Ectodermal cell (in vitro differentiated cells): ENCODE data around the gene CDH24.

Source experiments
- H3K27ac ChIP-seq: 2 replicates; pipeline ENCODE4 v1.7.0; 2013; ENCODE audit warnings: mild to moderate bottlenecking, low read depth, low read length; ENCODE audit not compliant: insufficient read depth, poor library complexity, severe bottlenecking
- H3K27me3 ChIP-seq: 2 replicates; pipeline ENCODE4 v1.7.0; 2013; ENCODE audit warnings: mild to moderate bottlenecking, low read length; ENCODE audit not compliant: insufficient read depth, control insufficient read depth, poor library complexity, severe bottlenecking
- H3K36me3 ChIP-seq: one replicate; pipeline ENCODE4 v1.7.0; 2013; ENCODE audit warnings: low read length; ENCODE audit not compliant: control insufficient read depth, insufficient read depth
- H3K4me1 ChIP-seq: one replicate; pipeline ENCODE4 v1.7.0; 2013; ENCODE audit warnings: low read length; ENCODE audit not compliant: control insufficient read depth, insufficient read depth
- H3K4me3 ChIP-seq: 2 replicates; pipeline ENCODE4 v1.7.0; 2013; ENCODE audit warnings: low read depth, low read length, control low read depth; ENCODE audit not compliant: insufficient read depth
- H3K9me3 ChIP-seq: 2 replicates; pipeline ENCODE4 v1.7.0; 2013; ENCODE audit warnings: mild to moderate bottlenecking, low read length, moderate library complexity; ENCODE audit not compliant: control insufficient read depth
- WGBS, 2 experiments: methylation state at CpG; one replicate each; pipeline ENCODE4 v1.1.7; 2013; ENCODE audit warnings: missing lambda C conversion rate in 2 of 2; 5-methylcytosine and 5-hydroxymethylcytosine counted together

The CDH24 gene

GRCh38 chr14:23074906-23075305, 17.6 kb upstream of the CDH24 start:
- 95 to 100% methylated on average over 1 of the region's 1 CpG for WGBS, 2 experiments

GRCh38 chr14:23071921-23072539, 14.7 kb upstream of the CDH24 start:
- peaks cover 35% of the 10 kb centered on the region for H3K4me1 ChIP-seq
- H3K27me3 ChIP-seq: no peaks in the 10 kb centered on the region
- H3K4me3 ChIP-seq: peak overlapping the region; percentile 63
- H3K27ac ChIP-seq: peak overlapping the region; percentile 74
- peaks cover 34% of the 10 kb centered on the region for H3K36me3 ChIP-seq
- 58 to 88% methylated on average over 3 to 5 of the region's 5 CpGs for WGBS, 2 experiments
- no peaks in the 10 kb centered on the region for H3K9me3 ChIP-seq

More at GRCh38 chr14:23074906-23075305, 17.6 kb upstream of the CDH24 start:
- Histone ChIP-seq H3K27ac (no peak overlapping the region), H3K9me3 (no peaks in the 10 kb centered on the region), H3K27me3 (no peaks in the 10 kb centered on the region), H3K4me3 (no peak overlapping the region), H3K36me3 (peaks cover 38% of the 10 kb centered on the region), H3K4me1 (peaks cover 9% of the 10 kb centered on the region)

DNA sequence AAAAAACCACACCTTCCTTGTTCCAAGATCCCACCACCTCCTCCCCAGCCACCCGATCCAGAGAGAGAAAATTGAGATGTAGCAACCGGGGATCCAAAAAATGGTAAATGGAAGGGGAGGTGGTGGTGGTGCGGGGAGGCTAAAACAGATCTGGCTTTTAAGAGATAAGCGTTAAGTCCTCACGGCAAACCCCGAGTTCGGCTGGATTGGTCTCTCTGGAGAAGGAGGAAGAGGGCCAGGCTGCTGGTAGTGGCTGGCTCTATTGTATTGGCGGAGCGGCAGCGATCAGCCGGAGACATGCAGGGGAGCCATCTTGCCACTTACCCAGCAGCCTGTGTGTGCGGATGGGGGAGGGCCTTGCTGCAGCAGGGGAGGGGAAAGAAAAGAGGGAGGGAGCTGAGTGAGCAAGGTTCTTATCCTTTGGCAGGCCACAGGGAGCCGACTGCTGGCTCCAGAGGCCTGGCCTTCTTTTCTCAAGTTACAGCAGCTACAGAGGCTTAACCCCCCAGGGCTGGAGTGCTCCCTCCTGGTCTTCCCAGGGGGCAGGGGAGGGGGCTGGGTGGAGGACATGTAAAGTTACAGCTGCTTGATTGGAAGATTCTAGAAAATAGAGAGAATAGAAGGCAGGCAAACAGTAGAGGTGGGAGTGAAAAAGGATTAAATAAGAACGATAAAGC, 14.1 kb upstream of the CDH24 start:
- H3K27me3 ChIP-seq: no peaks in the 10 kb centered on the region
- peaks cover 37% of the 10 kb centered on the region for H3K4me1 ChIP-seq
- peak overlapping the region; percentile 63 for H3K4me3 ChIP-seq
- H3K9me3 ChIP-seq: no peaks in the 10 kb centered on the region
- peak overlapping the region; percentile 79 for H3K27ac ChIP-seq
- H3K36me3 ChIP-seq: peaks cover 33% of the 10 kb centered on the region
- 2 to 3% methylated on average over 13 to 14 of the region's 14 CpGs for WGBS, 2 experiments

- Histone ChIP-seq H3K27me3 (no peaks in the 10 kb centered on the region), H3K9me3 (no peaks in the 10 kb centered on the region), H3K36me3 (peaks cover 32% of the 10 kb centered on the region), H3K27ac (peak overlapping the region; percentile 64), H3K4me3 (peak overlapping the region; percentile 63), H3K4me1 (peaks cover 40% of the 10 kb centered on the region)
- WGBS, 2 experiments: 7 to 11% methylated on average over 9 to 10 of the region's 10 CpGs
Measured at GRCh38 chr14:23070262-23071129, 13.2 kb upstream of the CDH24 start.

DNA sequence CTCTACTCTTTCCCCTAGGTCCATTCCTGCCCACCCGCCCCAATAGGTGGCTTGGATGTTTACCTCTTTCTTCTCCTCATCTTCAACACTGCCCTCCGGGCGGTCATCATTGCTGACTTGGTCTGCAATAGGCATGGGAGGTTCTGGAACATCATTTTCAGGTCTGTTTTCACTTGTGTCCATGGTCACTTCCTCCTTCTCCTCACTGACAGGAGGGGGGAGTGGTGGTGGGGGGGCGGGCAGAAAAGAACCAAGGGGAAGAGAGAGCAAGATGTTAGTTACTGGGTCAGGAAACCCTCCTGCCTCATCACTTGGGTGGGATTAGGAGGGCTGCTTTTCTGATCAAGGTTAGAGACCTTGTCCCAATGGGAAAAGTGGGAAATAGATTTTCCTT, 12.1 kb upstream of the CDH24 start:
- H3K27me3 ChIP-seq: no peaks in the 10 kb centered on the region
- H3K9me3 ChIP-seq: no peaks in the 10 kb centered on the region
- H3K36me3 ChIP-seq: peaks cover 42% of the 10 kb centered on the region
- WGBS, 2 experiments: 58 to 77% methylated on average over 1 to 4 of the region's 4 CpGs
- peak overlapping the region; percentile 18 for H3K4me3 ChIP-seq
- H3K4me1 ChIP-seq: peaks cover 40% of the 10 kb centered on the region
- peak overlapping the region; percentile 46 for H3K27ac ChIP-seq

- Histone ChIP-seq H3K9me3 (no peaks in the 10 kb centered on the region), H3K4me1 (peaks cover 40% of the 10 kb centered on the region), H3K36me3 (peaks cover 46% of the 10 kb centered on the region), H3K27ac (peak overlapping the region; percentile 46), H3K4me3 (peak overlapping the region; percentile 18), H3K27me3 (no peaks in the 10 kb centered on the region)
- 32 to 33% methylated on average over 8 of the region's 8 CpGs for WGBS, 2 experiments
Measured at GRCh38 chr14:23068789-23069412, 11.6 kb upstream of the CDH24 start.

- no peak overlapping the region for H3K27ac ChIP-seq
- H3K4me1 ChIP-seq: peaks cover 40% of the 10 kb centered on the region
- no peaks in the 10 kb centered on the region for H3K27me3 ChIP-seq
- 92 to 94% methylated on average over 14 of the region's 14 CpGs for WGBS, 2 experiments
- peak overlapping the region; percentile 18 for H3K4me3 ChIP-seq
- no peaks in the 10 kb centered on the region for H3K9me3 ChIP-seq
- peaks cover 52% of the 10 kb centered on the region for H3K36me3 ChIP-seq
Measured at GRCh38 chr14:23067847-23068788, 10.8 kb upstream of the CDH24 start.

DNA sequence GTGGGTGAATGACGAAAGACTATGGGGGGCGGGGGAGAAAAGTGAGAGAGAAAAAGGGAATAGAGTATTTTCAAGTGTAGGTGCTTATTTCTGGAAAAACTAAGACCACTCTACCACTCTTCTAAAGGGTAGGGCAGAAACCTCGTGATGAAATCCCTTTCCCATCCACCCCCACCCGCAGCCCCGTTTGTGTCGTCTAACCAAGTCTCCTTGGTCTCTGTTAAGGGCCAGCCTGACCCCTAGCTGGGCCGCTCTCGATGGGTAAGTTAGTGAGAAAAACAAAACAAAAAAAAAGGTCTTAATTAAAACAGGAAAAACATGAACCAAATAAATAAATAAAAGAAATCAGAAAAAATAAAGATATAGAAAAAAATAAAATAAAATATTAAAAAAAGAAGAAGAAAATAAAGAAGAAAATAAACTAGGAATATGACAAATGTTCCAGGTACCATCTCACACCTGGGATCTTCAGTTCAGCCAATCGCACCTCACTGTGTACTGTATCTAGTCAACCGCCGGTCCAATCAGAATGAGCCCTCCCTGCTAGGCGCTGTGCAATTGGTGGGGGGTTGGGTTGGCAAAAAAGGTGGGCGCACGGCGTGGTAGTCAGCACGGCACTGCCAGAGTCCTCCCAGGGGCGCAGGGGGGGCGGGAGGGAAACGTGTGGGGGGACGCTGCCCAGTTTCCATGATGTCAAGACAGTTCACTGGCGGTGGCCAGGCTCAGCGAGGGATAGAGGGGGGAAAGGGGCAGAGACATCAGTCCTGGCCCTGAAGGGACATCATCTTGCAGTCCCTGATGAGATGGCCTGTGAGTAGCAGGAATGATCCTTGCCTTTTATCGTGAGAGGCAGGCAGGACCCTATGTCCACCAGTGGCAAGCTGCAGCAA, 9.8 kb upstream of the CDH24 start:
- peaks cover 37% of the 10 kb centered on the region for H3K4me1 ChIP-seq
- no peak overlapping the region for H3K27ac ChIP-seq
- H3K36me3 ChIP-seq: peaks cover 58% of the 10 kb centered on the region
- no peak overlapping the region for H3K4me3 ChIP-seq
- no peaks in the 10 kb centered on the region for H3K9me3 ChIP-seq
- no peaks in the 10 kb centered on the region for H3K27me3 ChIP-seq
- 94 to 95% methylated on average over 19 to 21 of the region's 23 CpGs for WGBS, 2 experiments
